Tibial nerve (tissue), 4 donors: ENCODE measurements around the gene STAM. TPM values are rescaled to one million over a fixed set of nuclear protein-coding genes. Genes with fewer than 3 reads are reported as not detected.
"Not testable (repeated sequence)": the region's sequence is repeated elsewhere in the genome, so short reads cannot be mapped to it uniquely, and the experiment has no call there.

Experiments used
- DNase-seq, 2 donors: peaks; one replicate each; pipeline ENCODE4 v3.0.0-alpha.2; 2019; ENCODE audit warnings: low spot score in 2 of 2
- H3K27ac ChIP-seq, 4 donors: fragments of 200-600 bp; sonication (generic) in 3 of 4; one replicate each; pipeline ENCODE4 v1.5.1; 2017 to 2019; ENCODE audit warnings: mild to moderate bottlenecking in 1 of 4
- H3K27me3 ChIP-seq, 2 donors: fragments of 200-600 bp; sonication (generic) in 1 of 2; one replicate each; pipeline versions ENCODE4 v1.5.1 to v1.6.0; 2017 to 2019
- H3K36me3 ChIP-seq, 3 donors: fragments of 200-600 bp; sonication (generic); one replicate each; pipeline ENCODE4 v1.5.1; 2018 to 2019
- H3K4me1 ChIP-seq, 4 donors: fragments of 200-600 bp; sonication (generic) in 3 of 4; one replicate each; pipeline ENCODE4 v1.5.1; 2017 to 2019
- H3K4me3 ChIP-seq, 4 donors: fragments of 200-600 bp; sonication (generic) in 3 of 4; one replicate each; pipeline ENCODE4 v1.5.1; 2017 to 2019; ENCODE audit warnings: mild to moderate bottlenecking in 1 of 4, moderate library complexity in 1 of 4
- H3K9me3 ChIP-seq, 4 donors: fragments of 200-600 bp; sonication (generic) in 3 of 4; one replicate each; pipeline ENCODE4 v1.5.1; 2017 to 2019
- EP300 ChIP-seq, 2 donors: sonication (generic); formaldehyde crosslinking; IDR thresholded peaks; one replicate each; pipeline ENCODE4 v1.6.1; 2017; ENCODE audit warnings: antibody characterized with exemption in 2 of 2, mild to moderate bottlenecking in 1 of 2
- POLR2A ChIP-seq, 2 donors: fragments of 450-650 bp; IDR thresholded peaks; one replicate each; pipeline ENCODE4 v1.6.1; 2017; ENCODE audit warnings: antibody characterized with exemption in 2 of 2, mild to moderate bottlenecking in 2 of 2, moderate library complexity in 2 of 2
- WGBS, 2 donors: methylation state at CpG; one replicate each; pipeline ENCODE4 v1.1.5; 2018; 5-methylcytosine and 5-hydroxymethylcytosine counted together
- total RNA-seq, 4 donors: library from RNA; depleted of rRNA; stranded (reverse); fragments of >200 nt; gene quantifications; one replicate each; pipeline ENCODE4 v1.1.0, GENCODE V29; 2016
- TF ChIP-seq, protein P1 (sequence below), 5 experiments: fragments of 200-600 bp in 3 of 5; fragments of 450-650 bp in 2 of 5; sonication (generic) in 3 of 5; IDR thresholded peaks; one replicate each; pipeline ENCODE4 v1.5.1; 2016 to 2019; ENCODE audit warnings: antibody characterized with exemption in 5 of 5, mild to moderate bottlenecking in 3 of 5, moderate library complexity in 2 of 5

The STAM gene
- total RNA-seq, 4 donors from 2014 or later: 17.3 to 28.2 (median 25.1) TPM

DNA sequence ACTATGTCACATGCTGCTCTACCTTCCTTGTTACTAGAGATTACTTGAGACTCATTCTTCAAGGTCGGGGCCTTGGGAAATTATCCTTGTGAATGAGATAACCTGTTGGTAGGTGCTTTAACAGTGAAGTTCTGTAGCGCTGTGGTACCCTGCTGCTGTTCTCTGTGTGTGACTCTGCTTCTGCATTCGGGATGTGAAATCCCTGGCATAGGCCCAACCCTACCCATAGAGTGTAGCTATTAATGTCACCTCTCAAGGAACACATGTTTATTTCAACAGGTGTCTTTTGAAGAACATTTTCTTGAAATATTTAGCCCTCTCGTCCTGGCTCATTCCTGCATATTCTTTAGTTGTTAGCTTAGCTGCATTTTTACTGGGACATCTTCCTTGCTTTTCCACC lies 66.2 kb downstream of the STAM start:
- peaks cover 3 to 91% (median 18%) of the 10 kb centered on the region in 3 donors for H3K36me3 ChIP-seq

DNA sequence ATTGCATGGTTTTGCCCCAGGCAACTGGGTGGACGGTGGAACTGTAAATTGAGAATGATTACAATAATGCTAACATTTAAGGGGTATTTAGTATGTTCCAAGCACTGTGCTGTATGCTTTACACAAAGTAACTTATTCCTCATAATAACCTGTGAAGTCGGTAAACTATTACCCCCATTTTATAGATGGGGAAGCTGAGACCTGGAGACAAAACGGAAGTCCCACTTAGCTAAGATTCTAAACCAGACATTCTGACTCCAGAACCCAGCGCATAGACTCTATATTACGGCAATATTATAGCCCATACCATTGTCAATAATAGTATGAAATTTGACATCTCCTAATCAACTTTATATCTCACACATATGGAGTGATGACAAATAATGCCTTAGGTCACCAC lies 68.1 kb downstream of the STAM start:
- Histone ChIP-seq H3K36me3 (peaks cover 3 to 87% (median 27%) of the 10 kb centered on the region in 3 donors), H3K27ac (no peak overlapping the region), H3K27me3 (no peaks in the 10 kb centered on the region), H3K4me1 (no peaks in the 10 kb centered on the region), H3K9me3 (no peaks in the 10 kb centered on the region), H3K4me3 (no peak overlapping the region)
- 92 to 98% methylated on average over 5 of the region's 5 CpGs for WGBS, 2 donors
- no peak for DNase-seq
- TF ChIP-seq POLR2A (IDR thresholded peaks at IDR 0.05): no peak
- TF ChIP-seq, protein P1, sequence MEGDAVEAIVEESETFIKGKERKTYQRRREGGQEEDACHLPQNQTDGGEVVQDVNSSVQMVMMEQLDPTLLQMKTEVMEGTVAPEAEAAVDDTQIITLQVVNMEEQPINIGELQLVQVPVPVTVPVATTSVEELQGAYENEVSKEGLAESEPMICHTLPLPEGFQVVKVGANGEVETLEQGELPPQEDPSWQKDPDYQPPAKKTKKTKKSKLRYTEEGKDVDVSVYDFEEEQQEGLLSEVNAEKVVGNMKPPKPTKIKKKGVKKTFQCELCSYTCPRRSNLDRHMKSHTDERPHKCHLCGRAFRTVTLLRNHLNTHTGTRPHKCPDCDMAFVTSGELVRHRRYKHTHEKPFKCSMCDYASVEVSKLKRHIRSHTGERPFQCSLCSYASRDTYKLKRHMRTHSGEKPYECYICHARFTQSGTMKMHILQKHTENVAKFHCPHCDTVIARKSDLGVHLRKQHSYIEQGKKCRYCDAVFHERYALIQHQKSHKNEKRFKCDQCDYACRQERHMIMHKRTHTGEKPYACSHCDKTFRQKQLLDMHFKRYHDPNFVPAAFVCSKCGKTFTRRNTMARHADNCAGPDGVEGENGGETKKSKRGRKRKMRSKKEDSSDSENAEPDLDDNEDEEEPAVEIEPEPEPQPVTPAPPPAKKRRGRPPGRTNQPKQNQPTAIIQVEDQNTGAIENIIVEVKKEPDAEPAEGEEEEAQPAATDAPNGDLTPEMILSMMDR (IDR thresholded peaks at IDR 0.05): no peak
- TF ChIP-seq EP300 (IDR thresholded peaks at IDR 0.05): no peak

More for the DNA sequence above, 66.2 kb downstream of the STAM start:
- no peak for DNase-seq
- H3K9me3 ChIP-seq: no peaks in the 10 kb centered on the region
- WGBS, 2 donors: 77 to 84% methylated on average over 4 of the region's 4 CpGs
- TF ChIP-seq, protein P1 (IDR thresholded peaks at IDR 0.05): no peak
- TF ChIP-seq POLR2A (IDR thresholded peaks at IDR 0.05) (no peak), EP300 (IDR thresholded peaks at IDR 0.05) (no peak)
- no peak overlapping the region for H3K4me3 ChIP-seq
- no peaks in the 10 kb centered on the region for H3K4me1 ChIP-seq
- H3K27me3 ChIP-seq: no peaks in the 10 kb centered on the region
- H3K27ac ChIP-seq: no peak overlapping the region

DNA sequence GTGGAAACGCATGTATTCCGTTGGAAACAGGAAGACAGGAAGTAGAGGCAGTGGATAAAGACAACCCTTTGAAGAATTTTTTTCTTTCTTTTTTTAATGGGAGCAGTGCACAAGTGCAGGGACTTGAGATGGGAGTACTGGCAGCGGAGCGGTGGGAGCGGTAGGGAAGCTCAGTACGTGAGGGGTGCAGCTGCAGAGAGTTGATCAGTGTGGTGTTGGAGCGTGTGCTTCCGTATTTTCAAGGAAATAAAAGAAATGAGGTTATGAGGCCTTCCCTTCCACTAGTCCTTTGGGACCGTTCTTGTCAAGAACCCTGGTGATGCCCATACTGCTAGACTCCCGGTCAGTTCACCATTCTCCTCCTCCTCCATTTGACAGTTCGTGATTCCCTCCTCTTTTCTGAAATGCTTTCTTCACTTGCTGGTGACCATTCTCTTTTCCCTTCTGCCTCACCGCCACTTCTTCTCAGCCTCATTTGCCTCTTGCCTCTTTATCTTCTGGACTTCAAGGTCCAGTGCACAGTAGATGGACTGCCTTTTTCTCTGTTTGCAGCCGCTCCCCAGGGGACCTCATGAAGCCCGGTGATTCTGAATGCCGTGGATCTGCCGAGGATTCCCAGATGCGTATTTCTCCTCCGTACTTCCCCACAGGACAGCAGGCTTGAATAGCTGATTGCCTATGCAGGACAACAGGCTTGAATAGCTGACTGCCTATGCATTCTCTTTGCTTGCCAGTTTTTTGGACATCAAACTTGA lies 68.9 kb downstream of the STAM start:
- Histone ChIP-seq H3K4me3 (peak overlapping the region in 1 of 4 donors; percentile 13), H3K27me3 (no peaks in the 10 kb centered on the region), H3K27ac (no peak overlapping the region), H3K4me1 (no peaks in the 10 kb centered on the region), H3K9me3 (no peaks in the 10 kb centered on the region), H3K36me3 (peaks cover 3 to 87% (median 27%) of the 10 kb centered on the region in 3 donors)
- 67 to 74% methylated on average over 18 of the region's 18 CpGs for WGBS, 2 donors
- DNase-seq: no peak
- no peak for TF ChIP-seq POLR2A (IDR thresholded peaks at IDR 0.05)
- TF ChIP-seq, protein P1 (IDR thresholded peaks at IDR 0.05): no peak
- TF ChIP-seq EP300 (IDR thresholded peaks at IDR 0.05): no peak

DNA sequence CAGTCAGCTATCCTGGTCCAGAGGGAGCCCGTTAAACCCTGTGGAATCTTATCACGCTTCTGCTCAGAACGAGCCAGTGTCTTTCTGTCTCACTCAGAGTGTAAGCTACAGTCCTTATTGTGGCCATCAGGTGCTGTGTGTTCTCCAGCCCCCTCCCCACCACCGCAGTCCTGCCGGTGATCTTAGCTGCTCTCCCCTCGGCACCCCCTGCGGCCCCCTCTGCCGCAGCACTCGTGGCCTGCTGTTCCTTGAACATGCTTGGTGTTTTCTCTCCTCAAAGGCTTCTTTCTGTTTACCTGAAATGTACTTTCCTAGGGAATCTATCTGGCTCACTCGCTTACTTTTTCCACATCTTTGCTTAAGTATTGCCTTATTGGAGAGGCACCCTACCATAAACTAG lies 69.8 kb downstream of the STAM start:
- H3K4me1 ChIP-seq: no peaks in the 10 kb centered on the region
- H3K4me3 ChIP-seq: no peak overlapping the region
- no peak for DNase-seq
- H3K27me3 ChIP-seq: no peaks in the 10 kb centered on the region
- H3K36me3 ChIP-seq: peaks cover 3 to 84% (median 27%) of the 10 kb centered on the region in 3 donors
- WGBS, 2 donors: 93 to 94% methylated on average over 10 of the region's 10 CpGs
- no peak for TF ChIP-seq POLR2A (IDR thresholded peaks at IDR 0.05)
- TF ChIP-seq EP300 (IDR thresholded peaks at IDR 0.05): no peak
- TF ChIP-seq, protein P1 (IDR thresholded peaks at IDR 0.05): no peak
- H3K9me3 ChIP-seq: no peaks in the 10 kb centered on the region
- no peak overlapping the region for H3K27ac ChIP-seq

DNA sequence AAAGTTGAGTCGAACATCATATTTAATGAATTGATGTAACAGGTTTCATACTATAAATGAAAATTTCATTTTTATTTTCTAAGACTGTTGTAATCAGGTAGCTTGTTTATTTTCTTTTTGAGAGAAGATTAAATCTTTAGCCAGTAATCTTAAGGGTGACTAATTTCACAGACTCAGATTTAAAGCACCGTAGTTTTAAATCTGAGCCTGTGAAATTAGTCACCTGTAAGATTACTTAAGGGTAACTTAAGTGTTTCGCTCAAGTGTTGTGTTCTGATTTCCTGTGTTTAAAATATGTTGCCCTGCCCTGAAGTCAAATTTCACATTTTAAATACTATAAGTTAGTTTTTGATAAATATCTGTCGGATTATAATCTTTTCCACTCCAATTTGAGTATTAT lies 72.2 kb downstream of the STAM start:
- WGBS, 2 donors: 88 to 93% methylated on average over 4 of the region's 4 CpGs
- Histone ChIP-seq H3K27me3 (no peaks in the 10 kb centered on the region), H3K4me1 (no peaks in the 10 kb centered on the region), H3K9me3 (no peaks in the 10 kb centered on the region), H3K27ac (no peak overlapping the region), H3K4me3 (no peak overlapping the region), H3K36me3 (peaks cover 3 to 65% (median 20%) of the 10 kb centered on the region in 3 donors)
- TF ChIP-seq POLR2A (IDR thresholded peaks at IDR 0.05): no peak
- TF ChIP-seq EP300 (IDR thresholded peaks at IDR 0.05): no peak
- TF ChIP-seq, protein P1 (IDR thresholded peaks at IDR 0.05): no peak
- no peak for DNase-seq

DNA sequence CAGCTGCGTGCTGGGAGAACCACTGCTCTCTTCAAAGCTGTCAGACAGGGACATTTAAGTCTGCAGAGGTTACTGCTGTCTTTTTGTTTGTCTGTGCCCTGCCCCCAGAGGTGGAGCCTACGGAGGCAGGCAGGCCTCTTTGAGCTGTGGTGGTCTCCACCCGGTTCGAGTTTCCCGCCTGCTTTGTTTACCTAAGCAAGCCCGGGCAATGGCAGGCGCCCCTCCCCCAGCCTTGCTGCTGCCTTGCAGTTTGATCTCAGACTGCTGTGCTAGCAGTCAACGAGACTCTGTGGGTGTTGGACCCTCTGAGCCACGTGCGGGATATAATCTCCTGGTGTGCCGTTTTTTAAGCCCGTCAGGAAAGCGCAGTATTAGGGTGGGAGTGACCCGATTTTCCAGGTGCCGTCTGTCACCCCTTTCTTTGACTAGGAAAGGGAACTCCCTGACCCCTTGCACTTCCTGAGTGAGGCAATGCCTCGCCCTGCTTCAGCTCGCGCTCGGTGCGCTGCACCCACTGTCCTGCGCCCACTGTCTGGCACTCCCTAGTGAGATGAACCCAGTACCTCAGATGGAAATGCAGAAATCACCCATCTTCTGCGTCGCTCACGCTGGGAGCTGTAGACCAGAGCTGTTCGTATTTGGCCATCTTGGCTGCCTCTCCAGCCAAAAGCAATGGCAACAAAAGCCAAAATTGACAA lies 78.5 kb downstream of the STAM start:
- H3K27me3 ChIP-seq, DNase-seq, H3K27ac ChIP-seq, H3K4me3 ChIP-seq, H3K4me1 ChIP-seq: not testable (repeated sequence)
- Histone ChIP-seq H3K36me3 (peaks cover 0 to 31% (median 0%) of the 10 kb centered on the region in 3 donors), H3K9me3 (peaks cover 0 to 12% (median 0%) of the 10 kb centered on the region in 4 donors)
- 92 to 97% methylated on average over 24 of the region's 25 CpGs for WGBS, 2 donors
